ENCODE data around the gene PPIG. TPM values are rescaled to one million over a fixed set of nuclear protein-coding genes. Genes with fewer than 3 reads are reported as not detected.

The PPIG gene
- total RNA-seq, 1 donor, result 35.8 TPM

GRCh38 chr2:169623235-169623634 is 39.1 kb downstream of the PPIG start:
- DNase-seq (ENCODE audit: low read depth), result no peak
- TF ChIP-seq CTCF (IDR thresholded peaks at IDR 0.05; ENCODE audit: insufficient read depth, low read depth, low read length), result no peak

GRCh38 chr2:169625781-169626180 is 41.6 kb downstream of the PPIG start:
- no peak for DNase-seq (ENCODE audit: low read depth)
- no peak overlapping the region for H3K4me3 ChIP-seq (ENCODE audit: low read depth, low read length)
- TF ChIP-seq CTCF (IDR thresholded peaks at IDR 0.05; ENCODE audit: insufficient read depth, low read depth, low read length), result no peak

More at GRCh38 chr2:169623235-169623634, 39.1 kb downstream of the PPIG start:
- H3K4me3 ChIP-seq (ENCODE audit: low read depth, low read length), result no peak overlapping the region

GRCh38 chr2:169636440-169637097 is 52.4 kb downstream of the PPIG start:
- DNase-seq (ENCODE audit: low read depth), result no peak
- H3K4me3 ChIP-seq (ENCODE audit: low read depth, low read length), result no peak overlapping the region
- TF ChIP-seq CTCF (IDR thresholded peaks at IDR 0.05; ENCODE audit: insufficient read depth, low read depth, low read length), result no peak

- no peak overlapping the region for H3K4me3 ChIP-seq (ENCODE audit: low read depth, low read length)
- DNase-seq (ENCODE audit: low read depth), result peak; percentile 88
- no peak for TF ChIP-seq CTCF (IDR thresholded peaks at IDR 0.05; ENCODE audit: insufficient read depth, low read depth, low read length)
These were observed 53.5 kb downstream of the PPIG start for GRCh38 chr2:169637620-169638019.

- DNase-seq (ENCODE audit: low read depth), result no peak
- no peak overlapping the region for H3K4me3 ChIP-seq (ENCODE audit: low read depth, low read length)
- no peak for TF ChIP-seq CTCF (IDR thresholded peaks at IDR 0.05; ENCODE audit: insufficient read depth, low read depth, low read length)
These were observed 56.0 kb downstream of the PPIG start for GRCh38 chr2:169640104-169640503.

- TF ChIP-seq CTCF (IDR thresholded peaks at IDR 0.05; ENCODE audit: insufficient read depth, low read depth, low read length), result no peak
- no peak overlapping the region for H3K4me3 ChIP-seq (ENCODE audit: low read depth, low read length)
- no peak for DNase-seq (ENCODE audit: low read depth)
These were observed 57.3 kb downstream of the PPIG start for GRCh38 chr2:169641464-169641863.

GRCh38 chr2:169644173-169644572 is 60.0 kb downstream of the PPIG start:
- no peak for TF ChIP-seq CTCF (IDR thresholded peaks at IDR 0.05; ENCODE audit: insufficient read depth, low read depth, low read length)
- H3K4me3 ChIP-seq (ENCODE audit: low read depth, low read length), result no peak overlapping the region
- DNase-seq (ENCODE audit: low read depth), result no peak

Measured in fibroblast of villous mesenchyme (primary cell).